Measurements from ENCODE around the gene C3orf22.

C3orf22 gene

DNA sequence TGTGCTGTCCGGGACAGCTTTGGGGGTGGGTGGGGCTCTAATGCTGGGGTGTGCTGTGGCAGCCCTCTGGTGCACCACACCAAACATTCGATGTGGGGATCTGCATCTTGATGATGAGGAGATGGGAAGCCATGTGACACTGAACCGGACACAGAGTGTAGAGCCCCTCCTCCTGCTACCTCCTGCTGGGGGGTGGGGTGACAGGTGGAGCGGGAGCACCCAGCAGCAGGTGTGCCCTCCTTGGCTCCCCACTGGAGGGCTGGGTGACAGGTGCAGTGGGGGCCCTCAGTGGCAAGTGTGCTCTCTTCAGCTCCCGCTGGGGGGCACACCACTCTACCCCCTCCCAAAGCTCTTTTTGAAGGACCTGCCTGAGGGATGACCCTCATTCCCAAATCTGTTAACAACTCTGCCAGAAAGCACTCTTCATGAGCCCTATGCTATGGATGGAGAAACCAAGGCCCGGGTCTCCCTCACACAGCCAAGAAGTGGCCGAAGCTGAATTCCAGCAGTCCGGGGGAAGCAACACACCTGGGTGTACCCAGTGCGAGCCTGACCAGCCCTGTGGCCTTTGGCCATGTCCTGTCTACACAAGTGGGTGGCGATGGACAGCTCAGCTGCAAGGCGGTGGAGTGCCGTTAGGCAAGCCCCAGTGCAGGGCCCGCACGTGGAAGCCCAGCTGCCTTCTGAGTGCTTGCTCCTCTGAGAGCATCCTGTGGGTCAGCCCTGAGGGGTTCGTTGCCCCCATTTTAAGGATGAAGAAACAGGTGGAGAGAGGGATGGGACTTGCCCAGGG lies 40.5 kb downstream of the C3orf22 start:
- no peak overlapping the region for H3K4me3 ChIP-seq (replicated peaks in 1 of 2; ENCODE audit: low read depth in 2 of 2, low read length in 2 of 2)
- DNase-seq (ENCODE audit: low read depth in 2 of 2), result no peak
- TF ChIP-seq, protein P1, sequence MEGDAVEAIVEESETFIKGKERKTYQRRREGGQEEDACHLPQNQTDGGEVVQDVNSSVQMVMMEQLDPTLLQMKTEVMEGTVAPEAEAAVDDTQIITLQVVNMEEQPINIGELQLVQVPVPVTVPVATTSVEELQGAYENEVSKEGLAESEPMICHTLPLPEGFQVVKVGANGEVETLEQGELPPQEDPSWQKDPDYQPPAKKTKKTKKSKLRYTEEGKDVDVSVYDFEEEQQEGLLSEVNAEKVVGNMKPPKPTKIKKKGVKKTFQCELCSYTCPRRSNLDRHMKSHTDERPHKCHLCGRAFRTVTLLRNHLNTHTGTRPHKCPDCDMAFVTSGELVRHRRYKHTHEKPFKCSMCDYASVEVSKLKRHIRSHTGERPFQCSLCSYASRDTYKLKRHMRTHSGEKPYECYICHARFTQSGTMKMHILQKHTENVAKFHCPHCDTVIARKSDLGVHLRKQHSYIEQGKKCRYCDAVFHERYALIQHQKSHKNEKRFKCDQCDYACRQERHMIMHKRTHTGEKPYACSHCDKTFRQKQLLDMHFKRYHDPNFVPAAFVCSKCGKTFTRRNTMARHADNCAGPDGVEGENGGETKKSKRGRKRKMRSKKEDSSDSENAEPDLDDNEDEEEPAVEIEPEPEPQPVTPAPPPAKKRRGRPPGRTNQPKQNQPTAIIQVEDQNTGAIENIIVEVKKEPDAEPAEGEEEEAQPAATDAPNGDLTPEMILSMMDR (IDR thresholded peaks at IDR 0.05; ENCODE audit: low read depth, low read length), result no peak

DNA sequence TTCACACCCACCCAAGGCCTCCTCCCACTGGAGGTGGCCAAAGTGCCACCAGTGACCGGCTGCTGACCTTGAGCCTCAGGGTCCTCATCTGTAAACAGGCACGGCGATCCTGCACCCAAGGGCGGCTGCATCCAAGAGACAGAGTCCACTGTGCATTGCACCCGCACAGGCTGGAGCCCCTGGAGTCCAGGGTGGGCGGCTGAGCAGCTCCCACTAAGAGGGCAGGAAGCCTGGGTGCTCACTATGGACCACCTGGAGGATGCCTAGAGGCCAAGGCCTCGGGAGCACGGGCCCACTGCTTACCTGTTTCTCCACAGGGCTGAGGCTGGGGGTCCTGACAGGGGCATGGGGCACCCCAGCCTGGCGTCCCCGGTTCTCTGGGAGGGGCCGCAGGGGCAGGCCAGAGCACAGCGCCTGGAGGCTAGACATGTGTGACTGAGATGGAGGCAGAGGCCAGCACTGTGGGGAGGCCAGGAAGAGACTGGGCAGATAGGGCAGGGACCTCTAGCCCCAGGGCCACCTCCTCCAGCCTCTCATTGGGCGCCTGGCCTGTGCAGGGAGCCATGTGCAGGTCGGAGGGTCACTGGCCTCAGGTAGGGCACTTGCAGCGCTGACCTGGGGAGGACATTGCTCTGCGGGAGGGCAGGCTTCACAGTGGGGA lies 41.3 kb downstream of the C3orf22 start, which contains the start of gene UROC1:
UROC1 (minus strand) TSS at position 483 of the 661 bp plus-strand sequence; CDS start at position 429, 54 bp downstream.
- TF ChIP-seq, protein P1 (IDR thresholded peaks at IDR 0.05; ENCODE audit: low read depth, low read length), result no peak
- no peak within 1 kb of the TSS for H3K4me3 ChIP-seq (replicated peaks in 1 of 2; ENCODE audit: low read depth in 2 of 2, low read length in 2 of 2)
- DNase-seq (ENCODE audit: low read depth in 2 of 2), result no peak

DNA sequence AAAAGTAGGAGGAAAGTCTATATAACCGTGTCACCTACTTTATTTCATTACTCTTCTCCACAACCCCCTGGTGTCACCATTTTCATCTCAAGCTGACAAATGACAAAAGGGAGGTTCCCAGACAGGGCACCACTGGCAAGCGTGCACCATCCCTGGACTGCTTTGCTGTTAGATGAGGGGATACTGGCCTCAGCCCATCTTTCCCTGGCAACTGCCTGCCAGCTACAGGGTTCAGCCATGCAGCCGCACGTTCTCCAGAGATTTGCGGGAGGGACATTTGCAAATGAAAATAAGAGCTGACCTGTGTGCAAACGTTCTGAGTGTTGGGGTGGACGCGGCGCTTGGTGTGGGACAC lies 41.8 kb downstream of the C3orf22 start:
- no peak overlapping the region for H3K4me3 ChIP-seq (replicated peaks in 1 of 2; ENCODE audit: low read depth in 2 of 2, low read length in 2 of 2)
- TF ChIP-seq, protein P1 (IDR thresholded peaks at IDR 0.05; ENCODE audit: low read depth, low read length), result no peak
- no peak for DNase-seq (ENCODE audit: low read depth in 2 of 2)

DNA sequence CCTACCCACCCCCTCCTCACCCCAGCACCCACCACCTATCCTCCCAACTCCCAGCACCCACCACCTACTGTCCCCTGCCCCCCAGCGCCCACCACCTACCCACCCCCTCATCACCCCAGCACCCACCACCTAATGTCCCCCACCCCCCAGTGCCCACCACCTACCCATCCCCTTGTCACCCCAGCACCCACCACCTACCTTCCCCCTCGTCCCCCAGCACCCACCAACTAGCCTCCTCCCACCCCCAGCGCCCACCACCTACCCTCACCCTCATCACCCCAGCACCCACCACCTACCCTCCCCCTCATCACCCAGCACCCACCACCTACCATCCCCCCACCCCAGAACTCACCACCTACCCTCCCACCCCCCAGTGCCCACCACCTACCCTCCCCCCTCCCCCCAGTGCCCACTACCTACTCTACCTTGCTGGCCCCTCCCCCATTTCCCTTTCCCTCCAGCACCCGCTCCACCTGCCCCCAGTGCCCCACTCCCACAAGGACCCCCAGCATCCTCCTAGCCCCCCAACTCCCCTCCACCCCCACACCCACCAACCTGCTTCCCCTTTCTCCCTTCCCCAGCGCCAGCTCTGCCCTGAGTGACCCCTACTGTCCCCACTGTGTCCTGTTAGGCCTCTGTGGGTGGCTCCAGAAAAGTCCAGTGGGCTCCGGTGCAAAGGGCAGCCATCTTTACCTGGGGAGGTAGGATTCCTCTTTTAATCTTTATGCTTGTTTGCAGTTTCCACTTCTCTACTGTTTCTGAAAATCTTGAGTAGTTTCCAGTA lies 42.4 kb downstream of the C3orf22 start:
- DNase-seq (ENCODE audit: low read depth in 2 of 2), result no peak
- H3K4me3 ChIP-seq (replicated peaks in 1 of 2; ENCODE audit: low read depth in 2 of 2, low read length in 2 of 2), result no peak overlapping the region
- TF ChIP-seq, protein P1 (IDR thresholded peaks at IDR 0.05; ENCODE audit: low read depth, low read length), result no peak

DNA sequence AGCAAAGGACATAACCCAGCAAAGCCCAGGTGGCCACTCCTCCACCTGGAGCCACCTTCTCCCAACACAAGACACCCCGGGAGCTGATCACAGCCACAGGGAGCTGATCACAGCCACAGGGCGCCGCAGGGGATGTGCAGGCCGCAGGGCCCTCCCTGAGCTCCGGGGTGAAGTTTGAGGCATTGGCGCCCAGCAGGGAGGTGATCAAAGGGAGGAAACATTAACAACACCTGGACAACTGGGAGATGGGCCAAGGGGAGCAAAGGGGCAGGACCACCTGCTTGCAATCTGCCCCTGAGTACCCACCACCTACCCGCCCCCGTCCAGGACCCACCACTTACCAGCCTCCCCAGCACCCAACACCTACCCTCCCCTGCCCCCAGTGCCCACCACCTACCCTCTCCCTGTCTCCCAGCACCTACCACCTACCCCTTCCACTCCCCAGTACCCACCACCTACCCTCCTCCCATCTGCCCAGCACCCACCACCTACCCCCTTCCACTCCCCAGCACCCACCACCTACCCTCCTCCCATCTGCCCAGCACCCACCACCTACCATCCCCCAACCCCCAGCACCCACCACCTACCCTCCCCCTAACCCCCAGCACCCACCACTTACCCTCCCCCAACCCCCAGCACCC lies 43.5 kb downstream of the C3orf22 start:
- no peak for DNase-seq (ENCODE audit: low read depth in 2 of 2)
- TF ChIP-seq, protein P1 (IDR thresholded peaks at IDR 0.05; ENCODE audit: low read depth, low read length), result no peak
- H3K4me3 ChIP-seq (replicated peaks in 1 of 2; ENCODE audit: low read depth in 2 of 2, low read length in 2 of 2), result no peak overlapping the region

DNA sequence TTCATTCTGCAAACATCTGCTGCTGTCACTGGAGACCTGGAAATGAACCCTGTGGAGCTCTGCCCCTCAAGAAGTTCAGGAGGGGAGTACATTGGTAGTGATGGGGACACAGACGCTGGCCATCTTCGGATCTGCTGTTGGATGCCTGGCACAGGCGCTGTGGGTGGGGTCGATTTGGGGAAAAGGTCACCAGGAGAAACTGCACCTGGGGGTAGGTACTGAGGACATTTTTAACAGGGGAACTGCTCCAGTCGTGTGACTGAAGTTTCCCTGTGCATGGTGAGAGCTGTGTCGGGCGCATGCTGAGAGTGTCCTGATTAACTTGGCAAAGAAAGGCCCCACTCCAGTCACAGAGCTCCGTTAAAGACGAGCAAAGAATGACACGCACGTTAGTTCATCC lies 44.6 kb downstream of the C3orf22 start:
- TF ChIP-seq, protein P1 (IDR thresholded peaks at IDR 0.05; ENCODE audit: low read depth, low read length), result no peak
- no peak for DNase-seq (ENCODE audit: low read depth in 2 of 2)
- H3K4me3 ChIP-seq (replicated peaks in 1 of 2; ENCODE audit: low read depth in 2 of 2, low read length in 2 of 2), result no peak overlapping the region
